NCI-H748 (cell line): ENCODE results near the gene SCRG1.

ENCODE experiments used
- DNase-seq: peaks from one replicate; lab custom pipeline; 2025; ENCODE audit not compliant: unreplicated experiment; lab: John Stamatoyannopoulos, UW

SCRG1 gene

GRCh38 chr4:173411106-173411693 lies 12.3 kb upstream of the SCRG1 start:
- DNase-seq, result no peak

- no peak for DNase-seq
These were observed 11.2 kb upstream of the SCRG1 start for GRCh38 chr4:173410079-173410478.

DNA sequence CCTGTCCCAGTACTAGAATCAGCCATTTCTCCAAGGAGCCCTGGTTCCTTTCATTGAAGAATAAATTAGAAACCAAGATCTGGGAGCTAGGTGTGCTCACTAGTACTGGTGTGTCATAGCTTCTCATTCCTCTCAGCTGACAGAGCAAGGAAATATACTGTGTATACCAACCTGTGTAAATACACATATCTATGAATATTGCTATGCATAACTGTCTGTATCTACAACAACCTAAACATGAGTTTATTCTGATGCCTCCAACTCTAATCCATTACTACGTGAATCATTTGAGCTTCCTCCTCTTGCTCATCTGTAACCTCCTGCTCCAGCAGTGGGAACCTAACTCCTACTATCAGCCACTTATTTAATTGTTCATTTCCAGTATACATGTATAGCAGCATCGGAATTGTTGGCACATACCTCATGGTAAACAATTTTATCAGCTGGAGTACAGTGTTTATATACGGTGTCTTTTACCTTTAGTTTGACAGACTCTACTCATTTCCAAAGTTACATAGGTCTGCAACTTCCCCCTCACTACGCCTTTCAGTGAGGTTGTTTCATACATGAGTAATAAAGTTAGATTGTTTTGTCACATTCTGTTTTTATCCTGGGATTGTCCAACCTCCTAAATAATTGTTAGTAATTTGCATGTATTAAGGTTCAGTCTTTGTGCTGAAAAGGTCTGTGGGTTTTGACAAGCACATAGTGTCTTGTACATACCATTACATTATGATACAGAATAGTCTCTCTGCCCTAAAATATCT lies 7.1 kb upstream of the SCRG1 start:
- no peak for DNase-seq

DNA sequence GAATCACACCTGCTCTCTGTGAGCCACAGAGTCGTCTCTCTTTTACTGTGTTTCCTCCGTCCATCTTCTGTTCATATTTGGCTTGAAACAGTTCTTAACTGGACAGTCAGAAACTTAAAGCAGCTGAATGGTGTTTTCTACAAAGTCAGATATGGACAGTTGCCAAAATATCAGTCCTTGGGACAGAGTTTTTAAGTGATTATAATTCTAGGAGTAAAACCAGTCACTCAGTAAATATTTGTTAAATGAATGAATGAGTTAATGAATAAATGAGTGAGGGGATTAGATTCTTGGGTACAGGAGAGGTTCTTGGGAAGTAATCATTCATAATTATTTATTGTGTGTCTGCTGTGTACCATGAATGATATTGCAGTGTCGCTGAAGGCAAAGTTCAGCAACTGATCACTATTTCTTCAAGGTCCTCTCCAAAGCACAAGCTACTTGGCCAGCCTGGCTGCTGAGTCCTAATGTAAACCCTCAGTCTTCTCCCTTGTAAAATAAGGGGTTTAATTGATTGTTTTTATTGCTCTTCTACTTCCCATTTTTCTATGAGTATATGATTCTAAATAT lies 5.5 kb upstream of the SCRG1 start:
- no peak for DNase-seq

- no peak for DNase-seq
These were observed 4.1 kb upstream of the SCRG1 start for GRCh38 chr4:173403051-173403450.

GRCh38 chr4:173401063-173401462 lies 2.1 kb upstream of the SCRG1 start:
- no peak for DNase-seq

GRCh38 chr4:173398220-173398619 lies 696 bp downstream of the SCRG1 start:
- no peak for DNase-seq

DNA sequence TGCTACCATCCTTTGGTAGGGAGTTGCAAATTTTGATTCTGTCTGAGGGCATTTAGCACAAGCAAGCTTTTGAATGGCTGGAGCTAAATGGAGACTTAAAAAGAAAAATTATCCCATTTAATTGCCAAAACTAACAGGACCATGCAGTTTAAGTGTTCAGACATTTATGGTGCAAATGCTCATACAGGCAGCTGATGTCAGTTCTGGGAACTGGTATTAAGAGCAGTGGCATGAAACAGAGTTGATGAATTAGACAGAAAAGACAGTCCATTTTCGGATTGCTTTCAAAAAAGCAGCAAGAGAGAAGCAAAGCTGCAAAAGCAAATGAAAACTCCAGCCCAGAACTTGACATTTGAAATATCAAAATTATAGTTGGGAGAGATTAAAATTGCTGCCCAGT lies 1.3 kb downstream of the SCRG1 start:
- no peak for DNase-seq

- DNase-seq, result no peak
These were observed 7.2 kb downstream of the SCRG1 start for GRCh38 chr4:173391701-173392100.

- no peak for DNase-seq
These were observed 12.2 kb downstream of the SCRG1 start for GRCh38 chr4:173386751-173387150.

DNA sequence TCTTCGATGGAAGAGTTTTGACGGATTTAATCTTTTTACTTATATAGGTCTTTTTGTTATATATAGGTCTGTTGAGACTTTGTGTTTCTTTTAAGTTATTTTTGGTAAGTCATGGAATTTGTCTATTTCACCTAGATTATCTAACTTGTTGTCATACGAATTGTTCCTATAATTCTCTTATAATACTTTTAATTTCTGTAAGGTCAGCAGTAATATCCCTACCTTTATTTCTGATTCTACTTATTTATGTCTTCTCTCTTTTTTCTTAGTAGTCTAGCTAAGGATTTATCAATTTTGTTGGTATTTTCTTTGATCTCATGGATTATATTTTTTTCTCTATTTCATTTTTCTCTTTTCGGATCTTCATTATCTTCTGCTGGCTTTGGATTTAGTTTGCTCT lies 16.6 kb downstream of the SCRG1 start:
- DNase-seq, result no peak

GRCh38 chr4:173381610-173382009 lies 17.3 kb downstream of the SCRG1 start:
- no peak for DNase-seq

DNA sequence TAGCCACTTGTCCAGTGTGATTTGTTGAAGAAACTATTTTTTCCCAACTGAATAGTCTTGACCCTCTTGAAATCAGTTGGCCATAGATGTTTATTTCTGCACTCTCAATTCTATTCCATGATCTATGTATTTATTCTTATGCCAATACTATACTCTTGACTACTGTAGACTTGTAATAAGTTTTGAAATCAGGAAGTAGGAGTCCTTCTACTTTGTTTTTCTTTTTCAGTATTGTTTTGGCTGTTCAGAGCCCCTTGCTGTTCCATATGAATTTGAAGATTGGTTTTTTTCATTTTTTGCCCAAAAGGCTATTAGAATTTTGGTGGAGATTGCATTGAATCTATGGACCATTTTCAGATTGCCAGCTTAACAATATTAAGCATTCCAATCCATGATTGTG lies 17.9 kb downstream of the SCRG1 start:
- no peak for DNase-seq

- DNase-seq, result no peak
These were observed 19.0 kb downstream of the SCRG1 start for GRCh38 chr4:173379929-173380328.

DNA sequence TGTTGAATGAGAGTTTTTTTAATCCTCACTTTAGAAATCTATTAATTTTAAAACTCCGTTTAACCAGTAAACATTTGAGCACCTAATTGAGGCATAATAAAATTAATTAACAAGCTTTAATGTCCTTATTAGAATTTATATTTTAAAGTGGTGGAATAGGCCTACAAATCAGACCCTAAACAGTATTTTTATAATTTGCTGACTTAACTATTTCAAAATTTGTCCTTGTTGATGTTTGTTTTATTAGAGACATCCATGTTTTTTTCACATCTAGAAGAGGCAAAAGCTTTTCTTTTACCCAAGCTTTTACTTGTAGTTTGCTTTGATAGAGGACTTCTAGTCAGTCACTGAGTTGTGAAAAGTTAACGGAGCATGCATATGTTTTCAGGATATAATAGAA lies 24.3 kb downstream of the SCRG1 start:
- no peak for DNase-seq

DNA sequence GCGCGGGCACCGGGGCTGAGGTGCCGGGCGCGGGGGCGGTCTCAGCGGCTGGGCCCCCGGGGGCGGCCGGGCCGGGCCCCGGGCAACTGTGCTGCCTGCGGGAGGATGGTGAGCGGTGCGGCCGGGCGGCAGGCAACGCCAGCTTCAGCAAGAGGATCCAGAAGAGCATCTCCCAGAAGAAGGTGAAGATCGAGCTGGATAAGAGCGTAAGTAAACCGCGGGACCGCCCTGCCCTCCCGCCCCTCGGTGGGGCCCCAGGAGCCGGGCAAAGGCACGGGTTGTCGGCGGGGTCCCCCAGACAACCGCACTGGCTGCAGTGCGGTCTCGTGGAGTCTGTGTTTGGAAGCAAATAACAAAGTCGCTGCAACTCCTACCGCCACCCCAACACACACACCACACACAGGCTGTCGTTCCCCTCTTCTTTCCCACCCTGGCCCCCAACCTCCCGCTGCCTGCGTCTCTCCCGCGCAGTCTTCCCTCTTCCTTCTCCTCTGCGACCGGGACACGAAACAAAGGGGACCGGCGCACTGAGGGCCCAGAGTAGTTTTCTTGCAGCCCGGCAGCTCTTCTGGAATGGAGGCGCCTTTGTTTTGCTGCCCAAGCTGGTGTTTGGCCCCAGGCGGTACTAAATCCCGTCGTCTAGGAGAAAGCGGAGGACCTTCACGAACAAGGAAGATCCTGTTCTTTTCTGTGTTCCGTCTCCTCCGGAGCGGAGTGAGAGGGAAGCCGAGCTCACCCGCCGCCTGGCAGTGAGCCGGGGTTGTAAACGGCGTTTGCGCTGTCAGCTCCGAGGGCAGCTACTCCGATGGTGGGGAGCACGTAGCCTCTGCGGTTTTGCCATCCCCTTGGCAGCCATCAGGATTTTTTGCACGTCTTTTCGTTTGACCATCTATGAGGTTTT lies 27.4 kb downstream of the SCRG1 start:
- peak; percentile 60 for DNase-seq

DNA sequence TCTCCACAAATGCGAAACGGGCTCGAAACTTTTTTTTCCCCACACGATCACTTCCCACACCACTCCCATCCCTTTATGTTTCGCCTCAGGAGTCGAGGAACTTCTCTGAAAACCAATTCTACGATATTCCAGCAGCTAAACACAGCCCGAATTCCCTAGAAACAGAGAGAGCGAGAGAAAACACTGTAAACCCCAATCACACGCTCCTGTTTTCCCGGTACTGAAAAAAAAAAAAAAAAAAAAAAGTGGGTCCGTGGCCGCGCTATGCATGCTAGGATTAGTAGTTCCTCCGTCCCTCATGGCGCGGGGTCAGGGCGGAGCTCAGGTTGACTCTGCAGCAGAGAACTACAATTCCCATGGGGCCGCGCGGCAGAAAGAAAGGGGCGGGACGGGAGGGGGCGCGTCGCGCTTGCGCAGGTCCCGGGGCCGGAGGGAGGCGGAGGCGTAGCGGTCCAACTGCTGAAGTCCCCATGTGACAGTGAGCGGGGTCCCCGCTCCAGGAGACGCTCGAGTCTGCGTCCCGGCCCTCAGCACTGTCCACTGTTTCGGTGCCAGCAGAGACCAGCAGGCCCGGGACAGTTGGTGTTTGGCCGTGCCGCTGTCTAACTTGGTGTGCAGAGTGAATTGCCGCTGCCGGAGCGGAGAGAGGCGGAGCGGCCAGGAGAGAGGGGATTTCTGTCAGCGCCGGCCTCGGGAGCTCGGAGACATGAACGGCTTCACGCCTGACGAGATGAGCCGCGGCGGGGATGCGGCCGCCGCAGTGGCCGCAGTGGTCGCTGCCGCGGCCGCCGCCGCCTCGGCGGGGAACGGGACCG lies 28.2 kb downstream of the SCRG1 start, which contains the start of gene SAP30:
SAP30 (plus strand) TSS at position 478 of the 815 bp plus-strand sequence; CDS start at position 707, 229 bp downstream.
- peak; percentile 96 for DNase-seq

GRCh38 chr4:173370130-173370476 lies 28.8 kb downstream of the SCRG1 start:
- DNase-seq, result no peak

DNA sequence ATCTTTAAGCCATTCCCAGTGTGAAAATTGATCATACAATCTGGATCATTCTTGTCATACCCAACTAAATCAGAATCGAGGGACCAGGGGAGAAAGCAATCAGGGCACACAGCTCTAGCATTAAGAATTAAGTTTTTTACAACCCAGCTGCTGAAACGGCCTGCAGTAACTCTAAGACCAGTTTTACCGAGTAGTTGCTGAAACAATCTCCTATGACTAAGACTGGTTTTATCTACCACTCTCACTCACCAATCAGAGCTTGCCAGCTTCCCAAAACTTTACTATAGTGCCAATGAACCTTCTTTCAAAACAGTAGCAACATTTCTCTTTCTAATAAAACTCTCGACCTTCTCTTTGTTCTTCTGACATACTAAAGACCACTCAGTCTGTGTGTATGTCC lies 31.0 kb downstream of the SCRG1 start:
- DNase-seq, result peak; percentile 12

GRCh38 chr4:173367285-173367684 lies 31.6 kb downstream of the SCRG1 start:
- DNase-seq, result peak; percentile 21
